ENCODE data around the gene HTR2C.
"Not testable (repeated sequence)": the region's sequence is repeated elsewhere in the genome, so short reads cannot be mapped to it uniquely, and the experiment has no call there.

The HTR2C gene

GRCh38 chrX:114715096-114715495 is 131.2 kb downstream of the HTR2C start:
- no peak for DNase-seq

GRCh38 chrX:114717921-114718320 is 134.0 kb downstream of the HTR2C start:
- DNase-seq = no peak

- DNase-seq = no peak
Measured at GRCh38 chrX:114766541-114766940, 182.7 kb downstream of the HTR2C start.

DNA sequence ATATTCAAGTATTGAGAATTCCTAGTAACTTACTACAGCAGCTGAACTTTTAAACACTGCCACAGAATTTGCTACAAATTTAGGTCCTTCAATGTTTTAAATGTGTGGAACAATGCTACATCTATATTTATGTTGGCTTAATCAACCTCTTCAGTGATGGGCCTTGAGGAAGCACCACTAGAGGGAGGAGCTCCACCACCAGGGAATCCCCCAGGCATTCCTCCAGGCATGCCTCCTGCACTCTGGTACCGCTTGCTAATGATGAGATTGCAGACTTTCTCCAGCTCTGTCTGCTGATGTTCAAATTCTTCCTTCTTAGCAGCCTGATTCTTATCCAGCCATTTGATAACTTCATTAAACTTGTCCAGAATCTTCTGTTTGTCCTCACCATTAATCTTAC is 190.8 kb downstream of the HTR2C start:
- DNase-seq = no peak

GRCh38 chrX:114782925-114783324 is 199.0 kb downstream of the HTR2C start:
- no peak for DNase-seq

GRCh38 chrX:114787061-114787460 is 203.2 kb downstream of the HTR2C start:
- DNase-seq = no peak

DNA sequence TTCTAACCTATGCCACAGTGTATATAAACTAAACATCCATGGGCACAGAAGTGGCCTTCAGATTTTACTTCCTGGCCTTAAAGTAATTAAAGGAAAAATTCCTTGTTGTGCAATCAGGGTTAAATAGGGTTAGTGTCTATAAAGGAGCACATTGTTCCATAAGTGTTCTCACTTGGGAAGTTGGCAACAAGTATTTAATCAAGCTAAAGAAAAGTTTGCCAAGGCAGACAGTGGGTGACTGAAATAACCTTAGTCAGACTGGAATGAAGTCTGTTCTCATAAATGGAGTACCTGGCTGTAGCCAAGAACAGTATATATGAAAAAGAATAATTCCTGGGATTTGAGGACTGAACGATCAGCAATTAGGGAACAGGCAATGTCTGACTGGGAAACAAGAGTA is 213.6 kb downstream of the HTR2C start:
- no peak for DNase-seq

DNA sequence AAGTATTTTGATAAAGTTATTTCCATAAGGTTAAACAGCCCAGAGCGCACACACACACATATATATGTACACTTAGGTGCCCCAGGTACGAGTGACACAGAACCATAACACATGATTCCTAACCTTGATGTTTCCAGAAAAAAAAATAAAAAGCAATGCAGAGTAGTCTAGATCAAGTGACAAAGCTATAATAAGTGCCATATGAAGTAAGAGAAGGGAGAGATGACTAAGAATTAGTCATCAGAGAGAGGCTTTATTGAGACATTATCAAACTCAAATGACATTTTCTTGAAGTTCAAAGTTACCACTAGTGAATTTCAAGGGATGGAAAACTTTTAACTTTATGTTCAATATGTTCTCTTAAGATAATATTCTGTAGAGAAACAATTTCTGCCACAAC is 215.0 kb downstream of the HTR2C start:
- DNase-seq = no peak

GRCh38 chrX:114800719-114801118 is 216.8 kb downstream of the HTR2C start:
- no peak for DNase-seq

DNA sequence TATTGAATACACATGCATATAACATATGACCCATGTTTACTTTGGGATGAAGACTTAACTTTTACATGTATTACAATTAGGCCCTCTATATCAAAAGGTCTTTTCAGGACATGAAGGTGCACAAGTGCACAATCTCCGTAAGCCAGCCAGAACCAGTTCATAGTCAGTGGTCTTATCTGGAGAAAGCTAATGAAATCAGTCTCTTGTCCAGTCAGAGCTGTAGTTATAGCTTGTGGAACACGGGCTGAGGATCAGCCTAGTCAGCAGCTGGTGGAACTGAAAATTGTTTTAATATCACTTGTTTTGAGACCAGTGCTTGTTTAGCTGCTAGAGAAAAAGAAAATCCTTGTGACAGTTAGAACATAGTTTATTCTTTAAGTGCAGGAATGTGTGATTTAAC is 235.6 kb downstream of the HTR2C start:
- DNase-seq = no peak

- no peak for DNase-seq
Measured at GRCh38 chrX:114841051-114841450, 257.2 kb downstream of the HTR2C start.

DNA sequence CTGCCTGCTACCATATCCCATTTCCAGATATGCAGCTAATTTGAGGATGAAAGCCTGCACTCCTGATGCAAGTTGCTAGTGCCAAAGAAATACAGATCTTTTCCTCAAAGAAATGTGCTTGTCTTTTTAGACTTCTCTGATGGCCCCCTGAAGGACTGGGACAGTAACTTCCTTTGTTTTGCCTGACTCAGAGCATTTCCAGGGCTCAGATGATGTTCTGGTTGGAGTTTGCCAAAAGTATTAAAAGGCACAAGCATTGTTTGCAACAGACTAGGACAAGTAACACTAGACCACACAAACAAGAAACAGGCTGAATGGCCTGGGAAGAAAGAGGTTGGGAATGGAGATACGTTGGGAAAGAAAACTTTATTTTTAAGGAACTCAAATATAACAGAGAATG is 258.3 kb downstream of the HTR2C start:
- DNase-seq = no peak

DNA sequence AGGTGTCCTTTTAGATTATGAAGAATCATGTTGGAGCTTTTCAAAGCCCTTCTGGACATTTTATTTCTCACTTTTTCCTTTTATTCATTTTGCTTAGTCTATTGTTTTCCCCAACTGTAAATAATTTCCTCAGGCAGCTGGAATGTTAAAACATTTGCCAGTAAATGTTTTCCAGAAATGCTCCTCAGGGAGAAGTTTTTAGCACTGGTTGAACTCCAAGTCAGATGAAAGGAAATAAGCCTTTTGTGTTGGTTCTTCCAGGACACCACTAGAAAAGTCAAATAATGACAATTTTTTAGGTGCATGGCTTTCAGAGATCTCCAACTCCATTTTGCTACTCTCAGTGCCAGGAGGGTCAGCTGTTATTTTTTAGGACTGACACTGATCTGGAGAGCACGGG is 305.6 kb downstream of the HTR2C start:
- no peak for DNase-seq

GRCh38 chrX:114903618-114904017 is 319.7 kb downstream of the HTR2C start:
- no peak for DNase-seq

GRCh38 chrX:114905251-114905650 is 321.4 kb downstream of the HTR2C start:
- no peak for DNase-seq

- DNase-seq = no peak
Measured at GRCh38 chrX:114906984-114907510, 323.2 kb downstream of the HTR2C start.

GRCh38 chrX:114924423-114924822 is 340.5 kb downstream of the HTR2C start:
- DNase-seq = no peak

DNA sequence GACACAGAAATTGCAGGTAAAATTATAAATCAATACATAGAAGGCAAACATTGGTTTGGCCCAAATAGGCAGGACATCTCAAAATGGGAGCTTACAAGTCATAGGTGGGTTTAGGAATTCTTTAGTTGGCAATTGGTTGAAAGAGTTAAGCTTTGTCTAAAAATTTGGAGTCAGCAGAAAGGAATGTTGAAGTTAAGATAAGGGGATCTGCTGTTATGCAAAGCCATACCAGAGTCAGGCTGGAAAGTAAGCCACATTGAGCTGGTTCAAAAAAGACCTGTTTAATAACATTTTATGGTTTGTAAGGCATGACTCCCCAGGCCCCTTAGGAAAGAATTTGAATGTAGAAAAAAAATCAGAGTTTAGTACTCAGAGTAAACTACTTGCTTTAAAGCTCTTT is 341.0 kb downstream of the HTR2C start:
- no peak for DNase-seq

GRCh38 chrX:114930227-114930626 is 346.3 kb downstream of the HTR2C start:
- no peak for DNase-seq

DNA sequence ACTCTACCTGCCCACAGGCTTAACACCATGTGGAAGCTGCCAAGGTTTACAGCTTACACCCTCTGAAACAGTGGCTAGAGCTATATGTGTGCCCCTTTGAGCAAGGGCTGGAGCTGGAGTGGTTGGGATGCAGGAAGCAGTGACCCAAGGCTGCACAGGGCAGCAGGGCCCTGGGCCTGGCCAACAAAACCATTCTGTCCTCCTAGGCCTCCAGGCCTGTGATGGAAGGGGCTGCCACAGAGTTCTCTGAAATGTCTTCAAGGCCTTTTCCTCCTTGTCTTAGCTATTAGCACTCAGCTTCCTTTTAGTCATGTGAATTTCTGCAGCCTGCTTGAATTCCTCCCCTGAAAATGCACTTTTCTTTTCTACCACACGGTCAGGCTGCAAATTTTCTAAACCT is 348.7 kb downstream of the HTR2C start:
- no peak for DNase-seq

- DNase-seq = not testable (repeated sequence)
Measured at GRCh38 chrX:114933291-114933690, 349.4 kb downstream of the HTR2C start.

DNA sequence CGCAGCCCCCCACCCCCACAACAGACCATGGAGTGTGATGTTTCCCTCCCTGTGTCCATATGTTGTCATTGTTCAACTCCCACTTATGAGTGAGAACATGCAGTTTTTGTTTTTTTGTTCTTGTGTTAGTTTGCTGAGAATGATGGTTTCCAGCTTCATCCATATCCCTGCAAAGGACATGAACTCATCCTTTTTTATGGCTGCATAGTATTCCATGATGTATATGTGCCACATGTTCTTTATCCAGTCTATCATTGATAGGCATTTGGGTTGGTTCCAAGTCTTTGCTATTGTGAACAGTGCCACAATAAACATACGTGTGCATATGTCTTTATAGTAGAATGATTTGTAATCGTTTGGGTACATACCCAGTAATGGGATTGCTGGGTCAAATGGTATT is 353.2 kb downstream of the HTR2C start:
- DNase-seq = not testable (repeated sequence)

DNA sequence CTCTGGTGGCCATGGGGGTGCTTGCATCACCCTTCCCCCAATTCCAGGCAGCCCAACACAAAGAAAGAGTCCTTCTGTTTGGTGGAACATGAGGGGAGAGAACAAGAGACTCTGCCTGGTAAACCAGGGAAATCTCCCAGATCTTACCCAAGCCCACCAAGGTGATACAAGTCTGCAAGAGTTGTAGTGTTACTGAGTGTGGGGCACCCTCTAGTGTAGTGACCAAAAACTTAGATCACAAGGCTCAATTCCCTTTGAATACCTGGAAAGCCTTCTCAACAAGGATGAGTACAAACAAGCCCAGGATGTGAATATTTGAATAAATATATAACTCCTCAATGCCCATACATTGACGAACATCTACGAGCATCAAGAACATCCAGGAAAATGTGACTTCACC is 368.8 kb downstream of the HTR2C start:
- no peak for DNase-seq
